Measurements from ENCODE around the gene PELI3.

Gene PELI3

GRCh38 chr11:66476173-66476840, 9.6 kb downstream of the PELI3 start:
- no peak for DNase-seq

DNA sequence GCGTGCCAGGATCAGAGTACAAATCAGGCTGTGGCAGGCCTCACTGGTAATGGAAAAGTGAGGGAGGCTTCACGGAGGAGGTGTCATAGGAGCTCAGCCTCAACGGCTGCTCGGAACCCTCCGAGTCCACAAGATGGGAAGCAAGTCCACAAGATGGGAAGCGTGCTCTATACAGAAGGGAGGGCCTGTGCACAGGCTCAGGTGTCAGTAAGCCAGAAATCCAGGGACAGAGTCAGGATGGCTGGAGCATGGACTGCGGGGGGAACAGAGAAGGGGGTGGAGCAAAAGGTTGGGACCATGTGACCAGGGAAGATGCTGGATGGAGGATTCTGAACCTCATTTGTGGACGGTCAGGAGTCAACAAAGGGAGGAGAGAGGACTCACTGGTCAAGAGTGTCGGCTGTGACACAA, 10.1 kb downstream of the PELI3 start:
- DNase-seq, result no peak

DNA sequence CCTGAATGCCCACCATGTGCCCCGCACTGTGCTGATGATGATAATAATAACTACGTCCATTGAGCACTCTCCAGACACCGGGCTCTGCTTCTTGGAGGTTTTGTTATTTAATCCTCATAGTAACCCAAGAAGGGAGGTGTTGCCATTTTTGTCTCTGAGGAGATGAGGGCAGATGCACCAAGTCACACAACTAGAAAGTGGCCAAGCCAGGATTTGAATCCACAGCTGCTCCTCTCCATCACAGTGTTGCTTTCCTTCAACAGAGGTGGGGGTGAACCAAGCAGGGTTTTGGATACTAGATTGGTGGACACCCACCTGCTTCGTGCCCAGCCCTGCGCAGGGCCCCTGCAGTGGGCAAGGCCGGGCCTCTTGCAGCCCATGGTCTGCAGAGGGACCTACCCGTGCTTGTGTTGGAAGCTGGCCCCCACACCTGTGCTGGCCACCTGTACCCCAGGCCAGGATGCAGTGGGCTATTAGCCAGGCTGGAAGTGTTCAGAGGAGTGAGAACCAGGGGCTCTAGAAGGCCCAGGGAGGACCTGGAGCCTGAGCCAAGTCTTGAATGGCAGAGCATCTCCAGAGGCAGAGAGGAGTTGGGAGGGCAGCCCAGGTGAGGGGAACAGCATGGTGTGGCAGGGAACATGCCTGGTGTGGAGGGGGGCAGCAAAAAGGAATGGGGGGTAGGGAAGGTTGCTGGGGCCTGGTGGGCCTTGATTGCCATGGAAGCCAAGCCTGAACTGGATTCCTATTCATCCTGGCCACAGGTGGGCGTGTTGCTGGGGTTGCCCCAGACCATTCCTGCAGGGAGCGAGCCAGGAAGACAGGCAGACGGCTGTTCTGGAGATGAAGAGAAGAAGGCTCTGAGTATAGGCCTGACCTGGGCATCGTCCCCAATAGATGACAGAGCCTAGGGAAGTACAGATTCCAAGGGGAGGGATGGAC, 10.8 kb downstream of the PELI3 start:
- no peak for DNase-seq

DNA sequence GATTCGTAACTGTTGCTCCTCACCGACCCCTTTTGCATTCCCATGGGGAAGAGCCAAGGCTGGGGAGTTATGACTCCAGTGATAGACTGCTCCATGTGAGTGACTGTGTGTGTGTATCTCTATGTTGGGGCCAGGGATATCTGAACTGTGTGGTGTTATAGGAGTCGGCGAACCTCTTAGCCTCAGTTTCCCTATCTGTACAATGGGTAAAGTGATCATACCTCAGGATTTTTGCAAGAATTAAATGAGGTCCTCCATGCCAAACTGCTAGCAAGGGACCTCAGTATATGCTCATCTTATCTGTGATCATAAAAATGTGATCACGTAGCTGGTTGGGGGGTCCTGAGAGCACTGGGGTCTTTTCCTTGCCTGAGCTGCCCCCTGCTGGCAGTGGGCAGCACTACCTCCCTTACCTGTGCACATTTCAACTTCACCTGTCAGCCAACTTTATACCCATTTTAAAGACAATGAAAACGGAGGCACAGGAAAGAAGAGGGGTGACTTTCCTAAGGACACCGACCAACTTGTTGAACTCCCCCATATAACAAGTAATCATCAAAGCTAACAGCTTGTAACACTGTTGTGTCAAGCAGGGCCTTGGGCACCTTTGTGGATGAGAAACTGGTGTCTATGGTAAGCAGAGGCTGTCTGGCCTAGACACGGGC, 12.2 kb downstream of the PELI3 start:
- DNase-seq, result no peak

DNA sequence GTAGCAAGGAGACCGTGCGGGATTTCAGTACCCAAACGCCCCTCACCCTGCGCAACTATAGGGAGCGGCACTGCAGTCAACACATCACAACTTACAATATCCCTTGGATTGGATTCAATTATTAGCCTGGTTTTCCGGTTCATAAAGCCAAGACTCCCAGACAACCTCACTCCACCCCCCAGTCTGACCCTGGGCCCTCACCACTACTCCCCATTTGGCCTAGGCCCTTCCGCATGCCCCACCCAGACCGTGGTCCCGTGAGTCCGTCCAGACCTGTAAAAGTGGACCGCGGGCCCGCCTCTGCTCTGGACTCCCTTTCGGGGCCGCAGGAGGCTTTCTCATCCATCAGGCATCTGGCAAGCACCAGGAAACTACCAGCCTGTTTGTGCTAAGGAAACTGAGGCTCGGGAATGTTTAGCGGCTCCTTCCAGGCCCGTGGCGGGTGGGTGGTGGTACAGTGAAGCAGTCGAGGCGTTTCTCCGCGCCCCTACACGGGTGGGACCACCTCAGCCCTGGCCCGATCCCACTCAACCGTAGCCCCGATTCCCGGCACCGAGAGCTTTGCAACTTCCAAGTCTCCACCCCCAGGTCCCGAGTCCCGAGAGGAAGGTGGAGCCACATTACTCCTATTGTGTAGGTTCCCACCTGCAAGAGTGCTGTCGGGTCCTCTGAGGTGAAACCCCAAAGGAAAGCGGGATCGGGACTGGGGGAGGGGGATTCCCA, 12.8 kb downstream of the PELI3 start:
- DNase-seq, result no peak

DNA sequence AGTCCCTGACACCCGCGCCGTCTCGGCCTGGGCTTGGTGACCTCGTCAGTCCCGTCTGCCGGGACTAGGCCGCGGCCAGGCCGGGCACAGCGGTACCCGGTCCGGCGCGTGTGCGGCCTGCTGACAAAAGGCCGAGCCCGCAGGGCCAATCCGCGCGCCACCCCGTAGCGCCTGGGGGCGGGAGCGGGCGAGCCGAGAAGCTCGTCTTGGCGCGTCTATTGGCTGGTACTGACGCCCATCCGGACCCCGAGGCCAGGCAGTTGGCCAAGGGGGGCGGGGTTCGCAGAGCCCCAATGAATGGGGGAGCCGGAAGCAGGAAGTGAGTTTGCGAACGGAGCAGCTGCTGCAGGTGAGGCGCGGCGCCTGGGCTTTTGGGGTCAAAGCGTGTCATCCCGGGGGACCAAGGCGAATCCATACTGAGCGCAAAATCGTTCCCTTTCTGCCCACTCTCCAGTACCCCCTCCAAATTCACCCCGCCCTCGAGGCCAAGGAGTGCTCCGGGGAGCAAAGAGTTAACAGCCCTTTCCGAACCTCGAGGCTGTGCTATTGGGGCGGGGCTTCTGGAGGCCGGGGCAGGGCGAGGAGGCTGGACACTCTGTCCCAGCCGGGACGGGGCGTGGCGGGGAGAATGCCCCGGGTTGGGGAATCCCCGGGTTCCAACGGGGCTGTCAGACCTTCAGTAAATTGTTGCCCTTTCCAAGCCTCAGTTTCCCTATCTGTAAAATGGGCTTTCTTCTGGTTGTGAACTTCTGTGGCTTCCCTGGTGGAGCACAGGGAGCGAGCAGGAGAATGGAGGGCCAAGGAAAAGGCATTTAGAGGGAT, 13.6 kb downstream of the PELI3 start, which contains the start of gene DPP3:
DPP3 (plus strand) TSS at position 318 of the 822 bp plus-strand sequence. CDS start 1,767 bp downstream, outside the sequence.
- peak; percentile 85 to 97 (median 93) for DNase-seq

GRCh38 chr11:66484806-66485380, 18.2 kb downstream of the PELI3 start:
- no peak for DNase-seq

DNA sequence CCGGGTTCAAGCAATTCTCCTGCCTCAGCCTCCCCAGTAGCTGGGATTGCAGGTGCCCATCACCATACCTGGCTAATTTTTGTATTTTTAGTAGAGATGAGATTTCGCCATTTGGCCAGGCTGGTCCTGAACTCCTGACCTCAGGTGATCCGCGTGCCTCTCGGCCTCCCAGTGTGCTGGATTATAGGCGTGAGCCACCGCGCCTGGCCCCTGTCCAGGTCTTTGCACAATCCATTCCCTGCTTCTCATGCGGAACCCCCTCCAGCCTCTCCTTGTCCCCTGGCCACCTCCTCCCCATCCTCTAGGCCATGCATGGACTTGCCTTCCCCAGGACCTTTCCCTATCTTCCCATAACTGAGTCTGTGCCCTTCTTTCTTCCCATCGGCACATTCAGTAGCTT, 22.3 kb downstream of the PELI3 start:
- no peak for DNase-seq

GRCh38 chr11:66489636-66490035, 22.9 kb downstream of the PELI3 start:
- DNase-seq, result no peak

DNA sequence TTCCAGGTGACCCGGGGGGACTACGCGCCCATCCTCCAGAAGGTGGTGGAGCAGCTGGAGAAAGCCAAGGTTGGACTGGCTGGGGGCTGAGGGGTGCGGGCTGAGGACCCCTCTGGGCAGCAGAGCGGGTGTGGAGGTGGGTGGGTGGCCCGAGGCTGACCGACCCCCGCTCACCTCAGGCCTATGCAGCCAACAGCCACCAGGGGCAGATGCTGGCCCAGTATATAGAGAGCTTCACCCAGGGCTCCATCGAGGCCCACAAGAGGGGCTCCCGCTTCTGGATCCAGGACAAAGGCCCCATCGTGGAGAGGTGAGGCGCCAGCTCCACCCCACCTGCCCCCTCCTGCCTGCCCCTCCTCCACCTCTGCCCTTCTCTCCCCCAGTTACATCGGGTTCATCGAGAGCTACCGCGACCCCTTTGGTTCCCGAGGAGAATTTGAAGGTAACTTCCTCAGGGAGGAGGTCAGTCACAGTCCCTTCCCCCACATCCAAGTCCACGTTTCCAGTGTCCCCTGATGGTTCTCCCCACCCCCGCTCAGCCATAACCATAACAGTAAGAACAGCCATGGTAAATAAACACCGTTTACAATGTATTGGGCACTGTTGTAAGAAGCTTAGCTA, 24.7 kb downstream of the PELI3 start:
- no peak for DNase-seq

GRCh38 chr11:66492161-66492865, 25.6 kb downstream of the PELI3 start:
- no peak for DNase-seq

DNA sequence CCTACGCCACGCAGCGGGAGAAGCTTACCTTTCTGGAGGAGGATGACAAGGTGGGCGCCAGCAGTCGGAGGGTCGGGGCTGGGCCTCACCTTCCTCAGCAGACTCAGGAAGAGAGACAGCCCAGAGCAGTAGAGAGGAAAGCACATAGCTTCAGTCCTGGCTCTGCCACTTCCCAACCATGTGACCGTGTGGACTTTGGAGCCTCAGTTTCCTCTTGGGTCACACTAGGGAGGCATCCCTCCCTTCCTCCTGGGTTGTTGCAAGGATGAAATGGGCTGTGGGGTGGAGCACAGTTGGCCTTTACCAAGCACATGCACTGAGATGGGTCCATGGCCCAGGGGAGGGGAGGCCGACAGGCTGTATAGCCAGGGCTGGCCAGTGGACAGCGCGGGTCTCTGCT, 26.4 kb downstream of the PELI3 start:
- no peak for DNase-seq

GRCh38 chr11:66494458-66494857, 27.8 kb downstream of the PELI3 start:
- no peak for DNase-seq

- DNase-seq, result no peak
Measured at GRCh38 chr11:66494935-66495334, 28.2 kb downstream of the PELI3 start.

DNA sequence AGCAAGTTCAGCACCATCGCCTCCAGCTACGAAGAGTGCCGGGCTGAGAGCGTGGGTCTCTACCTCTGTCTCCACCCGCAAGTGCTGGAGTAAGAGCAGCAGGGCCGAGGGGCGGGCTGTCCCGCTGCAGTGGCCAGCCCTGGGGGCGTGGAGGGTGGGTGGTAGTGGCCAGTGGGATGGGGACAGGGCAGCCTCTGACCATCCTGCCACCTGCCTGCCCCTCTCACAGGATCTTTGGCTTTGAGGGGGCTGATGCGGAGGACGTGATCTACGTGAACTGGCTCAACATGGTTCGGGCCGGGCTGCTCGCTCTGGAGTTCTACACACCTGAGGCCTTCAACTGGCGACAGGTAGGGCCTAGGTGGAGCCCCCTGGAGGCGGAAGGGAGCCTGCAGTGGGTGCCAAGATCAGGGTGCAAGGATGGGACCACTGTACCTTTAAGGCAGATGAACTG, 28.7 kb downstream of the PELI3 start:
- no peak for DNase-seq

- DNase-seq, result no peak
Measured at GRCh38 chr11:66497206-66497605, 30.5 kb downstream of the PELI3 start.

DNA sequence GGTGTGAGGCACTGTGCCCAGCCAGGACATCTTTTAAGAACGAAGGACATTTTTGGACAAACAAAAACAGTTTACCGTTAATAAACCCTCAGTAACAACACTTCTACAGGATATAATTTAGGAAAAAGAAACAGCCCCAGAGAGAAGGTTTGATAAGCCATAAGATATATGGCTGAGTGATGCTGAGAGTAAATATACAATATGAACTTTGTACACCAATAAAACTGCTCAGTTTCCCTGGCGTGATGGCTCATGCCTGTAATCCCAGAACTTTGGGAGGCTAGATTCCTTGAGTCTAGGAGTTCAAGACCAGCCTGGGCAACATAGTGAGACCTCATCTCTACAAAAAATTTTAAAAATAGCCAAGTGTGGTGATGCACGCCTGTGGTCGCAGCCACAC, 31.8 kb downstream of the PELI3 start:
- no peak for DNase-seq

GRCh38 chr11:66505276-66505816, 38.6 kb downstream of the PELI3 start:
- no peak for DNase-seq

DNA sequence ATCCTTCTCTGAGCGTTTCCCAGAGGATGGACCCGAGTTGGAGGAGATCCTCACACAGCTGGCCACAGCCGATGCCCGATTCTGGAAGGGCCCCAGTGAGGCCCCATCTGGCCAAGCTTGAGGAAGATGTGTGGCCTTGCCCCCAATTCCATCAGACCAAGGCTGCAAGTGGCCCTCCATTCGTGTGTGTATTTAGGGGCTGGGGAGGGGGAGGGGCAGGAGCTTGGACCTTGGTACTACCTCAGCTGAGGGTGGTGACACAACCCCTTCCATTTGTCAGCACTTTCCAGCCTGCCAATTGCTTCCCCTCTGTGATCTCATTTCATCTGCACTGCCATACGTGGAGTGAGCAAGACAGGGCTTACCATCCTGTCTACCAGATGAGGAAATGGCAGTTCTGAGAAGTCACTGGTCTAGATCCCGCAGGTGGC, 42.4 kb downstream of the PELI3 start:
- no peak for DNase-seq

Measured in activated CD4-positive, CD25-positive, alpha-beta regulatory T cell (primary cell).